PFSK-1 (cell line): ENCODE data around the gene MAP3K4.

Experiments used
- POLR2AphosphoS5 ChIP-seq: IDR thresholded peaks from 2 replicates; pipeline ENCODE4 v1.6.1; 2012; ENCODE audit warnings: low read depth, mild to moderate bottlenecking, control low read depth, low read length, moderate library complexity
- SIN3A ChIP-seq: IDR thresholded peaks from 2 replicates; pipeline ENCODE4 v1.6.1; 2012; ENCODE audit warnings: mild to moderate bottlenecking, low read length, moderate library complexity, borderline replicate concordance; ENCODE audit not compliant: insufficient read depth
- TF ChIP-seq, protein P1 (sequence below), 2 experiments: IDR thresholded peaks; 2 replicates each; pipeline versions ENCODE4 v1.6.1 to v1.8.0; 2011 to 2012; ENCODE audit warnings: low read depth in 2 of 2, low read length in 2 of 2, control low read depth in 1 of 2, inconsistent platforms in 1 of 2, mild to moderate bottlenecking in 1 of 2, moderate library complexity in 1 of 2; ENCODE audit not compliant: insufficient read depth in 1 of 2

DNA sequence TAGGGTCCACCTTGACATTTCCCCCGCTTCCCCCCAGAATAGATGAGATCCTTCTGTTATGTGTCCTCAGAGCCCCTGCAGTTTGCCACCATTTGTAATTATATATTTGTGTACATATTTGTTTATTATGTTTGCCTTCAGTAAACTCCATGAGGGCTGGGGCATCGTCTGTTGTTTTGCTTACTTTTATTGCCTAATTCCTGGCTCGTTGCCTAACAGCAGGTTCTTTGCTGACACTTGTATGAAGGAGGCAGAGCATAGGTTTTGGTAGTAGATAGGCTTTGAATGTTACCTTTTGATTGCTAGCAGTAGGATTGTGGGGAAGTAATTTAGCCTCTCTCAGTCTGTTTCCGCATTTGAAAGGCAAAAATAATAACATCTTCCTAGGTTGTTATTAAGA, 9.9 kb downstream of the MAP3K4 start:
- TF ChIP-seq POLR2AphosphoS5 (no peak), SIN3A (no peak)
- TF ChIP-seq, protein P1, sequence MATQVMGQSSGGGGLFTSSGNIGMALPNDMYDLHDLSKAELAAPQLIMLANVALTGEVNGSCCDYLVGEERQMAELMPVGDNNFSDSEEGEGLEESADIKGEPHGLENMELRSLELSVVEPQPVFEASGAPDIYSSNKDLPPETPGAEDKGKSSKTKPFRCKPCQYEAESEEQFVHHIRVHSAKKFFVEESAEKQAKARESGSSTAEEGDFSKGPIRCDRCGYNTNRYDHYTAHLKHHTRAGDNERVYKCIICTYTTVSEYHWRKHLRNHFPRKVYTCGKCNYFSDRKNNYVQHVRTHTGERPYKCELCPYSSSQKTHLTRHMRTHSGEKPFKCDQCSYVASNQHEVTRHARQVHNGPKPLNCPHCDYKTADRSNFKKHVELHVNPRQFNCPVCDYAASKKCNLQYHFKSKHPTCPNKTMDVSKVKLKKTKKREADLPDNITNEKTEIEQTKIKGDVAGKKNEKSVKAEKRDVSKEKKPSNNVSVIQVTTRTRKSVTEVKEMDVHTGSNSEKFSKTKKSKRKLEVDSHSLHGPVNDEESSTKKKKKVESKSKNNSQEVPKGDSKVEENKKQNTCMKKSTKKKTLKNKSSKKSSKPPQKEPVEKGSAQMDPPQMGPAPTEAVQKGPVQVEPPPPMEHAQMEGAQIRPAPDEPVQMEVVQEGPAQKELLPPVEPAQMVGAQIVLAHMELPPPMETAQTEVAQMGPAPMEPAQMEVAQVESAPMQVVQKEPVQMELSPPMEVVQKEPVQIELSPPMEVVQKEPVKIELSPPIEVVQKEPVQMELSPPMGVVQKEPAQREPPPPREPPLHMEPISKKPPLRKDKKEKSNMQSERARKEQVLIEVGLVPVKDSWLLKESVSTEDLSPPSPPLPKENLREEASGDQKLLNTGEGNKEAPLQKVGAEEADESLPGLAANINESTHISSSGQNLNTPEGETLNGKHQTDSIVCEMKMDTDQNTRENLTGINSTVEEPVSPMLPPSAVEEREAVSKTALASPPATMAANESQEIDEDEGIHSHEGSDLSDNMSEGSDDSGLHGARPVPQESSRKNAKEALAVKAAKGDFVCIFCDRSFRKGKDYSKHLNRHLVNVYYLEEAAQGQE (IDR thresholded peaks at IDR 0.05; ENCODE audit: insufficient read depth in 1 of 2, low read depth in 2 of 2, low read length in 2 of 2): no peak
